Choroid plexus epithelial cell (primary cell): ENCODE results near the gene ZER1.

Source experiments
- DNase-seq: peaks from one replicate; pipeline ENCODE4 v3.0.0-alpha.2; 2010; ENCODE audit warnings: low read depth
- H3K4me3 ChIP-seq: 2 replicates; pipeline ENCODE4 v1.5.1; 2011; ENCODE audit warnings: low read depth, mild to moderate bottlenecking, control low read depth, low read length, moderate library complexity
- CTCF ChIP-seq: conservative IDR thresholded peaks from 2 replicates; pipeline ENCODE4 v1.5.1; 2011; ENCODE audit warnings: low read depth, mild to moderate bottlenecking, control low read depth, inconsistent platforms, low read length, moderate library complexity

The ZER1 gene

GRCh38 chr9:128727640-128728248 is 44.0 kb downstream of the ZER1 start:
- no peak for TF ChIP-seq CTCF
- H3K4me3 ChIP-seq: no peak overlapping the region
- DNase-seq: no peak

- H3K4me3 ChIP-seq: peak overlapping the region; percentile 83
- no peak for TF ChIP-seq CTCF
- peak; percentile 85 for DNase-seq
These were observed 46.9 kb downstream of the ZER1 start for GRCh38 chr9:128724744-128725211.

GRCh38 chr9:128723866-128724743 is 47.6 kb downstream of the ZER1 start, which contains the start of gene ZDHHC12:
ZDHHC12 (minus strand) TSS chr9:128724127; CDS start chr9:128724093, 34 bp downstream.
- peak within 1 kb of the TSS; percentile 83 for H3K4me3 ChIP-seq
- no peak for TF ChIP-seq CTCF
- DNase-seq: peak; percentile 96

- peak overlapping the region; percentile 83 for H3K4me3 ChIP-seq
- TF ChIP-seq CTCF: no peak
- DNase-seq: no peak
These were observed 48.3 kb downstream of the ZER1 start for GRCh38 chr9:128723352-128723865.

GRCh38 chr9:128722380-128723351 is 49.1 kb downstream of the ZER1 start:
- H3K4me3 ChIP-seq: no peak overlapping the region
- DNase-seq: no peak
- TF ChIP-seq CTCF: no peak

- TF ChIP-seq CTCF: no peak
- no peak overlapping the region for H3K4me3 ChIP-seq
- no peak for DNase-seq
These were observed 50.2 kb downstream of the ZER1 start for GRCh38 chr9:128721487-128722010.
